Loucy (cell line): ENCODE measurements around the gene MMP3.

ENCODE experiments used
- H2AFZ ChIP-seq: fragments of 200-600 bp; sonication (generic); 2 replicates; pipeline ENCODE4 v1.6.0; 2016; ENCODE audit warnings: antibody characterized with exemption, mild to moderate bottlenecking, low read length, moderate library complexity
- H3F3A ChIP-seq: fragments of 200-600 bp; 2 replicates; pipeline ENCODE4 v1.6.0; 2016; ENCODE audit warnings: antibody characterized with exemption, low read depth, mild to moderate bottlenecking
- H3K27me3 ChIP-seq: fragments of 200-600 bp; sonication (generic); 2 replicates; pipeline ENCODE4 v1.6.1; 2014; ENCODE audit warnings: low read length, mild to moderate bottlenecking; ENCODE audit not compliant: insufficient read depth, poor library complexity, severe bottlenecking
- H3K36me3 ChIP-seq: fragments of 200-600 bp; sonication (generic); 2 replicates; pipeline ENCODE4 v1.6.1; 2016; ENCODE audit warnings: low read length; ENCODE audit not compliant: insufficient read depth
- H3K4me1 ChIP-seq: fragments of 200-600 bp; sonication (generic); 2 replicates; pipeline ENCODE4 v1.5.1; 2014; ENCODE audit warnings: low read length, mild to moderate bottlenecking; ENCODE audit not compliant: insufficient read depth, poor library complexity, severe bottlenecking
- H3K4me2 ChIP-seq: fragments of 200-600 bp; sonication (generic); 2 replicates; pipeline ENCODE4 v1.6.0; 2014; ENCODE audit warnings: antibody characterized with exemption, low read length, low read depth, mild to moderate bottlenecking; ENCODE audit not compliant: poor library complexity, severe bottlenecking
- H3K4me3 ChIP-seq: fragments of 200-600 bp; sonication (generic); 2 replicates; pipeline ENCODE4 v1.5.1; 2014; ENCODE audit warnings: low read length, mild to moderate bottlenecking, mixed read lengths; ENCODE audit not compliant: poor library complexity, severe bottlenecking
- H3K79me2 ChIP-seq: fragments of 200-600 bp; sonication (generic); 2 replicates; pipeline ENCODE4 v1.6.1; 2014; ENCODE audit warnings: low read length; ENCODE audit not compliant: insufficient read depth
- H3K9ac ChIP-seq: fragments of 200-600 bp; sonication (generic); 2 replicates; pipeline ENCODE4 v1.6.0; 2014; ENCODE audit warnings: mild to moderate bottlenecking, low read depth, low read length, moderate library complexity; ENCODE audit not compliant: poor library complexity, severe bottlenecking
- H3K9me2 ChIP-seq: fragments of 200-600 bp; sonication (generic); replicated peaks from 2 replicates; pipeline ENCODE4 v1.6.1; 2016; ENCODE audit warnings: low read depth, low read length, mixed read lengths
- H3K9me3 ChIP-seq: fragments of 200-600 bp; sonication (generic); 2 replicates; pipeline ENCODE4 v1.6.1; 2014; ENCODE audit warnings: mild to moderate bottlenecking, antibody characterized with exemption, low read length, low read depth; ENCODE audit not compliant: insufficient read depth
- H4K20me1 ChIP-seq: fragments of 200-600 bp; sonication (generic); 2 replicates; pipeline ENCODE4 v1.6.0; 2014; ENCODE audit warnings: antibody characterized with exemption, low read length, mild to moderate bottlenecking; ENCODE audit not compliant: insufficient read depth, poor library complexity, severe bottlenecking
- CTCF ChIP-seq: fragments of 200-600 bp; sonication (generic); conservative IDR thresholded peaks from 2 replicates; pipeline ENCODE4 v1.5.1; 2014; ENCODE audit warnings: mild to moderate bottlenecking, antibody characterized with exemption, low read length
- EZH2phosphoT487 ChIP-seq: fragments of 200-600 bp; IDR thresholded peaks from 2 replicates; pipeline ENCODE4 v1.6.1; 2018; ENCODE audit warnings: antibody characterized with exemption, mild to moderate bottlenecking, moderate library complexity, borderline replicate concordance

MMP3 gene

GRCh38 chr11:102837156-102837555 lies 6.3 kb downstream of the MMP3 start:
- H4K20me1 ChIP-seq: no peaks in the 10 kb centered on the region
- H3K4me1 ChIP-seq: no peaks in the 10 kb centered on the region
- no peaks in the 10 kb centered on the region for H3K9me2 ChIP-seq
- H2AFZ ChIP-seq: no peak overlapping the region
- H3K4me3 ChIP-seq: no peak overlapping the region
- H3K9ac ChIP-seq: no peak overlapping the region
- H3K27me3 ChIP-seq: no peaks in the 10 kb centered on the region
- TF ChIP-seq CTCF (no peak), EZH2phosphoT487 (no peak)
- H3K36me3 ChIP-seq: no peaks in the 10 kb centered on the region
- no peaks in the 10 kb centered on the region for H3K79me2 ChIP-seq
- no peak overlapping the region for H3K4me2 ChIP-seq
- H3K9me3 ChIP-seq: no peaks in the 10 kb centered on the region
- H3F3A ChIP-seq: no peaks in the 10 kb centered on the region

DNA sequence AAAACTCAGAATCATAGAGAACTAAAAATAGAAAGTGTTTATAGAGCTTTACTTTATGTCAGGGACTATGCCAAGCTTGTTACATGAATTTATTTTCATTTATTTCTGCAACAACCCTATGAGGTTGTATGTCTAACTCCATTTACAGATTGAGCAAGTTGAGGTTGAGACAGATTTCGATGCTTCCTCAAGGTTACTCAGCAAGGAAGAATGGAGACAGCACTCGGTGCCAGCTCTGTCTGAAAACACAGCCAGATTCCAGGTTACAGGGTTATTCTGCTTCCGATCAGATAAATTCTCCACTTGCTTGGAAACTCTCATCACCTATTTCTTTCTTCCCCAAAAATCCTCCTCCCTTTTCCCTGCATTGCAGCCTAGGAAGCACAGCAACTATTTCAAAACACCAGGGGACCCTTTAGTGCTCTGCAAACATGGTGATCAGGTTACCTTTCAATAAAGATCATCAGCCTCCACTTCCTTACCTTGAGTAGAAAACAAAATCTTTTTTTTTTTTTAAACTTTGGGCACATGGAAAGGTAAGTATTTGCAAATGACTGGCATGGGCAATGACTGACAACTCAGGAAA lies 7.0 kb downstream of the MMP3 start:
- Histone ChIP-seq H3K9me2 (no peaks in the 10 kb centered on the region), H3K9ac (no peak overlapping the region), H3K4me3 (no peak overlapping the region), H3K79me2 (no peaks in the 10 kb centered on the region), H2AFZ (no peak overlapping the region), H3F3A (no peaks in the 10 kb centered on the region), H3K9me3 (no peaks in the 10 kb centered on the region), H4K20me1 (no peaks in the 10 kb centered on the region), H3K27me3 (no peaks in the 10 kb centered on the region), H3K4me2 (no peak overlapping the region), H3K36me3 (no peaks in the 10 kb centered on the region), H3K4me1 (no peaks in the 10 kb centered on the region)
- no peak for TF ChIP-seq CTCF

DNA sequence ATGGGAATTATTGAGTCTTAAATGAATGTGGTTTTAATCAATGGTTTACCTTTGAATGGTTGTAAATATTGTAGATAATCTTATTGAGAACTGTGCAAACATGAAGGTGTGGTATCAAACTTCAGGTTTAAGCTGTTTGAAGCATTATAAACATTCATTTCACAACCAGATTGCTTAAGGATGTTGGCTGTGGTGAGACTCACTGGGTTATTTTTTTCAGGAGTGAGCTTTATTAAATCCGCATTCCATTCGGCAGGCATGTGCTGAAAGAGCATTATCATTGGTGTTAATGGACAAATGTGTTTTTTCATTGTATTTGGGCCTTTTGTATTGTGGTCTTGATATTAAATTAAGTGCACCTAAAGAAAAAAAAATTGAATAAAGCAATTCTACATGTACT lies 9.7 kb downstream of the MMP3 start:
- H3K9me2 ChIP-seq: no peaks in the 10 kb centered on the region
- H3F3A ChIP-seq: no peaks in the 10 kb centered on the region
- H2AFZ ChIP-seq: no peak overlapping the region
- no peaks in the 10 kb centered on the region for H3K27me3 ChIP-seq
- H3K36me3 ChIP-seq: no peaks in the 10 kb centered on the region
- H3K9ac ChIP-seq: no peak overlapping the region
- no peaks in the 10 kb centered on the region for H3K9me3 ChIP-seq
- no peaks in the 10 kb centered on the region for H3K4me1 ChIP-seq
- H3K4me2 ChIP-seq: no peak overlapping the region
- H3K79me2 ChIP-seq: no peaks in the 10 kb centered on the region
- TF ChIP-seq CTCF (no peak), EZH2phosphoT487 (no peak)
- no peaks in the 10 kb centered on the region for H4K20me1 ChIP-seq
- H3K4me3 ChIP-seq: no peak overlapping the region
